ENCODE results near the gene ZDHHC19. TPM values are rescaled to one million over a fixed set of nuclear protein-coding genes. Genes with fewer than 3 reads are reported as not detected.
A peak's percentile ranks its signal among the peaks of the same experiment; 100 is the strongest.

The ZDHHC19 gene
- total RNA-seq, 4 donors from 2014 or later: not detected

- no peak for ATAC-seq
- Histone ChIP-seq H3K36me3 (peaks cover 5 to 73% of the 10 kb centered on the region in 2 donors), H3K27ac (no peak overlapping the region), H3K4me3 (no peak overlapping the region), H3K27me3 (no peaks in the 10 kb centered on the region), H3K9me3 (no peaks in the 10 kb centered on the region), H3K4me1 (no peaks in the 10 kb centered on the region)
- TF ChIP-seq CTCF (IDR thresholded peaks at IDR 0.05) (no peak), POLR2A (IDR thresholded peaks at IDR 0.05) (no peak), EP300 (IDR thresholded peaks at IDR 0.05) (no peak), POLR2AphosphoS5 (IDR thresholded peaks at IDR 0.05) (no peak)
- WGBS, 2 donors (ENCODE audit: low coverage in 1 of 2): 56 to 75% methylated on average over 6 to 10 of the region's 14 CpGs
Observed at GRCh38 chr3:196238612-196239560, 27.7 kb upstream of the ZDHHC19 start.

- peaks cover 5 to 60% of the 10 kb centered on the region in 2 donors for H3K36me3 ChIP-seq
- WGBS, 2 donors (ENCODE audit: low coverage in 1 of 2): 73 to 87% methylated on average over 3 of the region's 5 CpGs
- H3K27ac ChIP-seq: no peak overlapping the region
Observed at GRCh38 chr3:196237203-196237602, 26.0 kb upstream of the ZDHHC19 start.

GRCh38 chr3:196236223-196236622 is 25.0 kb upstream of the ZDHHC19 start:
- Histone ChIP-seq H3K36me3 (peaks cover 0 to 50% of the 10 kb centered on the region in 2 donors), H3K27me3 (no peaks in the 10 kb centered on the region), H3K9me3 (no peaks in the 10 kb centered on the region), H3K27ac (no peak overlapping the region), H3K4me3 (no peak overlapping the region), H3K4me1 (no peaks in the 10 kb centered on the region)
- 64 to 85% methylated on average over 8 of the region's 8 CpGs for WGBS, 2 donors (ENCODE audit: low coverage in 1 of 2)
- ATAC-seq: no peak
- TF ChIP-seq POLR2AphosphoS5 (IDR thresholded peaks at IDR 0.05) (no peak), CTCF (IDR thresholded peaks at IDR 0.05) (no peak), EP300 (IDR thresholded peaks at IDR 0.05) (no peak), POLR2A (IDR thresholded peaks at IDR 0.05) (no peak)

More at GRCh38 chr3:196237203-196237602, 26.0 kb upstream of the ZDHHC19 start:
- TF ChIP-seq POLR2A (IDR thresholded peaks at IDR 0.05): no peak
- no peak for TF ChIP-seq POLR2AphosphoS5 (IDR thresholded peaks at IDR 0.05)
- no peak for TF ChIP-seq CTCF (IDR thresholded peaks at IDR 0.05)
- no peak for TF ChIP-seq EP300 (IDR thresholded peaks at IDR 0.05)
- Histone ChIP-seq H3K4me3 (no peak overlapping the region), H3K9me3 (no peaks in the 10 kb centered on the region), H3K4me1 (no peaks in the 10 kb centered on the region), H3K27me3 (no peaks in the 10 kb centered on the region)
- no peak for ATAC-seq

DNA sequence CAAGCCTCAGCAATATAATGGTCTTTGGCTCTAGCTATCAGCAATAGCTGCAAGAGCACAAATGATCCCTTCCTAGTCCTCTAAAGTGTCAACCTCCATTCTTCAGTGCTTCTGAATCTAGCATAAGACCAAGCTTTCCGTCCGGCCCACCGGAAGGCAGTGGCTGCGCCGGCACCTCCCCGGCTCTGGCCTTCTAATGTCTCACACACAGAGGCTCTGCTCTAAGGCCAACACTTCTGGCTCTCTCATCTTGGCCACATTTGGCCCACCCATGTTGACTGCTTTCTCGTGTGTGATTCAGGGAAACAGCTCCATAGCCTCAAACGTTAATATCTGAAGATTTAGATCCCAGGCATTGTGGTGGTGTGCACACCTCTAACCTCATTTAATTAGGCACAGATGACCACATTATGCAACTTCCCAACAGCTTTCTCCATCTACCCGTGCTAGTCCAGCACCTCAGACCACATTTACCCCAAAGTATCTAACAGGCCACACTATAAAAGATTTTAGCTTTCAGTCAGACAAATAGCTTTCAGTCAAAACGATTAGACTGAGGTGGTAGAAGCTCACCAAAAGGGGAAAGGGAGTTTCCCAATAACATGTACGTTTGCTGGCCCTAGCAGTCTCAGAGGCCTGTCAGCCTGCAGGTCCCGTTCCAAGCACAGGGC is 24.4 kb upstream of the ZDHHC19 start:
- 45 to 49% methylated on average over 4 to 6 of the region's 12 CpGs for WGBS, 2 donors (ENCODE audit: low coverage in 1 of 2)

More for the DNA sequence above, 24.4 kb upstream of the ZDHHC19 start:
- H3K27ac ChIP-seq: no peak overlapping the region
- no peaks in the 10 kb centered on the region for H3K9me3 ChIP-seq
- no peaks in the 10 kb centered on the region for H3K27me3 ChIP-seq
- no peaks in the 10 kb centered on the region for H3K4me1 ChIP-seq
- peak; percentile 55 for ATAC-seq
- no peak overlapping the region for H3K4me3 ChIP-seq
- no peak for TF ChIP-seq CTCF (IDR thresholded peaks at IDR 0.05)
- no peak for TF ChIP-seq POLR2AphosphoS5 (IDR thresholded peaks at IDR 0.05)
- no peak for TF ChIP-seq POLR2A (IDR thresholded peaks at IDR 0.05)
- TF ChIP-seq EP300 (IDR thresholded peaks at IDR 0.05): no peak
- H3K36me3 ChIP-seq: peaks cover 0 to 44% of the 10 kb centered on the region in 2 donors

All from gastroesophageal sphincter (tissue), 4 donors.